Dermis lymphatic vessel endothelial cell (primary cell): Measurements from ENCODE around the gene AHCY. TPM values are rescaled to one million over a fixed set of nuclear protein-coding genes. Genes with fewer than 3 reads are reported as not detected.

Experiments
- total RNA-seq: library from RNA; depleted of rRNA; stranded (reverse); fragments of >200 nt; gene quantifications from 2 replicates; pipeline ENCODE4 v1.2.1, GENCODE V29; 2014

AHCY gene
- total RNA-seq, result 53.2 and 83.2 TPM in 2 replicates

DNA sequence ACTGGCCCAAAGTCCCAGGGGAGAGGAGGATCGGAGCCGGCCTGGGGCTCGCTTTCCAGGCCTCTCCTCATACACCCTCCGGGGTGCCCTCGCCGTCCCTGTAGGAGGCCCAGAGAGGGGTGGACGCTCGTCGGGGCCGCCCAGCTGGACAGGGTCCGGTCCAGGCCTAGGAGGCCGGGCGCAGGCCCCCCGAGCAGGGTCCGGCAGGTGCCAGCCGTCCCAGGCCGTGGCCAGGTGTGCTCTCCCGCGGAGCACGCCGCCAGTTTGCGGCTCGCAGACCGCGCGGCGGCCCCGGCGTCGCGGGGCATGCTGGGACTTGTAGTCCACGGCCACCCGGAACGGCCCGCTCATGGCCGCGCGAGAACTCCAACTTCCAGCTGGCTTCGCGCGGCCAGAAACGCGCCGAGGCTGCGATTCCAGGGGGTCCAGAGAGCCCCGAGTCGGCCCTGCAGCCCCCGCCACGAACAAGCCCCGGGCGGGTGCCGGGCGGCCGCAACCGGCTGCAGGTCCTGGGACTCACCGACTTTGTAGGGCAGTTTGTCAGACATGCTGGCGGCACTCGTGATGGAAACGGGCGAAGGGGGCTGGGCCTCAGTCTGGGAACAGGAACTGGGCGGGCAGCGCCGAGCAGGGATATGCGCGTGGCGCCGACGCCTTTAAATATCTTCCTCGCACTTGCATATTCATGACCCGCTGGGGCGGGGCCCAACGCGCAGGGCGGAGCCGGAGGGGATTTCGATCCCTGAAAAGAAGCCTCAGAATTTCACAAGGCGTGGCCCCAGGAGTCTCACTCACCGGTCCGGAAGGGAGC lies at the start of gene AHCY:
Gene AHCY, minus strand, starts transcription at position 633 of the 811 bp plus-strand sequence. Its CDS starts 85 bp downstream, at position 548.

DNA sequence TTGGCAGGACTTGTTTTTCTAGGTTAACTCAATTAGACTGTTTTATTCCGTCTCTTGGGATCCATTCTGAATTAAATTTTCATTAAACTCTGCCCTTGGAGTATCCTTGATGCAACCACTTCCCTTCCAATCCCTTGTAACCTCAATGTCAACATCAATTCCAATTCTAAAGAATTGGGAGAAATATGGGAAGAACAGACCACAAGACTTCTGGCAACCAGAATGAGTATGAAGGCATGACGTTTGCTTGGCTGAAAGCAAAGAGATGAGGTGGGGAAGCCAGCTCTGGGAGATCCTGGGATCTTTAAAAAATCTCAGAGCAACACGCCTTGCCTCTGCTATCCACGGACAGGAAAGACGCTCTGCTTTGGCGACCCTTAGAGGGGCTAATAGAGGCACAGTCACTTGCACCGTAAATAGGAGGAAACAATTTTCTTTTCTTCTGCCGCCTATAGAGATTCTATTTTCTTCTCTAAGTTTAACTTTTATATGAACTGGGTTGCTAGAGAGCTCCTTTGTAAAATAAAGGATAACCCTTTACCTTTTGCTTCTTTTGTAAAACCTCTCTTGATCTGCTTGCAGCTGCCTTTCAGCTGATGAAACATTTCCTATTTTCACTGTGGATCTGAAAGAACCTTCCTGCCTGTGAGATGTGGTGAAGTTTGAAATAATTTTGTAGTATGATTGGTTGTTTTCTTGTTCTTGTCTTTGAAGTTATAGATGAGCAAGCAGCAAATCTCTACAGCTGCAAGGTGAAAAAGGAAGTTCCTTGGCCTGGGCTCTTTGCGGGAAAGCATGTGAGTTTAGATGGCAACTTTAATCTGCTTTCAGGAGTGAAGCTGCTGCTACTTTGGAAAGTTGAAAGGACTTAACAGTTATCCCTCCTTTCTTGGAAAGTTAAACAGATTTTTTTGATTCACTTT lies 62.2 kb downstream of the AHCY start, which contains the start of gene ASIP:
Gene ASIP, plus strand, starts transcription at position 731 of the 923 bp plus-strand sequence. CDS start 18,952 bp downstream, outside the sequence.

Other genes with a start within 250 kb of the AHCY start
- gene EIF2S2, start 191.1 kb downstream of the AHCY start, total RNA-seq, result 60.3 and 73.3 TPM in 2 replicates
- not detected in 2 replicates for gene ASIP, start 61.9 kb downstream of the AHCY start, total RNA-seq
- gene ITCH, start 59.9 kb upstream of the AHCY start, total RNA-seq, result 53.9 and 67.2 TPM in 2 replicates
- gene DYNLRB1, start 213.1 kb upstream of the AHCY start, total RNA-seq, result 51.7 and 71.0 TPM in 2 replicates